IPS-11a (cell line): ENCODE data around the gene ZNF804B.
"Not testable (repeated sequence)": the region's sequence is repeated elsewhere in the genome, so short reads cannot be mapped to it uniquely, and the experiment has no call there.

ENCODE experiments used
- H3K4me3 ChIP-seq: one replicate; pipeline ENCODE4 v1.5.1; 2013; ENCODE audit warnings: low read depth, low read length, control low read depth

ZNF804B gene

DNA sequence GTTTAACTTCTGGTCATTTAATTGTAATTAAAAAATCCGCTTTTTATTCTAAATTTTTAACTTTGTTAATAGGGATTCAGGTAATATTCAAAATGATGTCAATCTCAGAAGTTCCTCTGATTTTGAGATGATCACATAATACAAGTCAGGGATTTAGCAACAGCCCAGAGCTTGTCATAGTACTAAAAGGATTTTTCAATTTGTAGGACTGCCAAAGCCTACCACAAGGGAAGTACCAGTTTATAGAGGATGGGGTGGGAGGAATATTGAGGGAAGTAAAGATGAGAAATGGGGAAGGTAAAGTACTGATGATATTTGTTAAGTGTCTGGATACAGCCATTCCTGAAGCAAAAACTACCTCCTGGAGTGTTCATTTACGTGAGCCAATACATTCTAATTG is 314.3 kb downstream of the ZNF804B start:
- no peak overlapping the region for H3K4me3 ChIP-seq

DNA sequence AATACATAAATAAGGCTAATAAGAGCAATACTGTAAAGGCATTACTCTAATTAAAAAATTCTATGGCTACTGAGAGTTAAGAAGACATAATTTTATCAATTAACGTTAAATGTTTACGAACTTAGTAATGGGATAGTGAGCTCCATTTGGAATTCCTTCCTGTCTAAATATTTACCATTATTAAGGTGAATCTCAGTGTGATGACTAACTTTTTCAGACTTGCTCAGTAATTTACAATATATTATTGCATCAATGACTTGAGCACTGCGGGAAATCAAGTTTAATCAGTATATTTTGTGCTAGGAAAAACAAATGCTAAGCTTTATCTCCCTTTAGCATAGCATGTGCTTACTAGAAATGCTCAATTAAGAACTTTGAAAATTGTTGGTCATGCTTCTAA is 318.5 kb downstream of the ZNF804B start:
- H3K4me3 ChIP-seq, result no peak overlapping the region

DNA sequence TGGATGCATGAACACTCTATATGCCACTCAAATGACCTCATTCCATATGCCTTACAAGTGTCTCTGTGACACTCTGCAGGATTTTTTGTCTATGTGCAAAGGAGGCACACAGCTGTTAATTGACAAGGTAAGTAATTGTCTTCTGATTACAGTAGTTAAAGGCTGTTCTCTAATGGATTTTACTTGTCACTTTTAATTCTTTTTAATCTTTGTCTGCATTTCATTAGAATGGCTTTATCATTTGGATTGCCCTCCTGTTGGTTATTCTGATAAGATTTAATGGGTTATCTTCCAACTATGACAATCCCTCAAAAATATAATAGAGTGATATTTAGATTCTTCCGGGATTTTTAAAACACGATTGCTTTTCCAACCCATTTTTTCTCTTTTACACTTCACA is 326.1 kb downstream of the ZNF804B start:
- no peak overlapping the region for H3K4me3 ChIP-seq

DNA sequence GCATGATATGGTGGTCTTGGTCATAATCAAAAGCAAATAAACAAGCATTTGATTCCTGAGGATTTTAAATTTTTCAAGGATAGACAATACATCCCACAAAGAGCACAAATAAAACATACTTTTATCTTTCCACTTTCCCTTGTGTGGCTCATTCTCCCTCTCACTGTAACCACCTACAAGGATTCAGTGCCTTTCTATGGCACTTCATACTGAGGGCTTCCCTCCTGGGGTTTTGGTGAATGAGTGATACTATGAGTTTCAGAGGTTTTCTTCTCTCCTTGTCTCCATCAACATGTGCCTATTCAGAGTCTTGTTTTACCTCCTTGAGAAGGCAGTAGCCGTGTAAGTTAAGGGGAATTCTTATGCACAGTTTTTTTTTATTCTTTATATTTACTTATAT is 332.1 kb downstream of the ZNF804B start:
- H3K4me3 ChIP-seq, result no peak overlapping the region

DNA sequence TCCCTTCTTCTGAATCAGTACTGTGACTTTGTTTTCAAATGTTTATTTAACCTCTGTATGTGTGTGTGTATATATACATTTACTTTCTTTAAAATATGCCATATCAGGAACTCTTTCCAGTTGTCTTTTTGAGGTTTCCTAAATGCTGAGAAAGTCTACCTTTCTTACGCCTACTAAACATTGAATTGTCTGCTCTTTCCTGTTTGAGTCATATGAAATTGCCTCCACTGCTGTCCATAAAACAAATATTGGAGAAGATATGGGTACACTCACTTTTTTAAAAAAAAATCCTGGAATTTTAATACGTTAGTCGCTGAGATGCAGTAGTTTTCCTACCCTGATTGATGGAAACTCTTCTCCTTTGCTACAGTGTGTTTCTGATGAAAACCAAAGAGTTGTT is 334.8 kb downstream of the ZNF804B start:
- H3K4me3 ChIP-seq, result no peak overlapping the region

DNA sequence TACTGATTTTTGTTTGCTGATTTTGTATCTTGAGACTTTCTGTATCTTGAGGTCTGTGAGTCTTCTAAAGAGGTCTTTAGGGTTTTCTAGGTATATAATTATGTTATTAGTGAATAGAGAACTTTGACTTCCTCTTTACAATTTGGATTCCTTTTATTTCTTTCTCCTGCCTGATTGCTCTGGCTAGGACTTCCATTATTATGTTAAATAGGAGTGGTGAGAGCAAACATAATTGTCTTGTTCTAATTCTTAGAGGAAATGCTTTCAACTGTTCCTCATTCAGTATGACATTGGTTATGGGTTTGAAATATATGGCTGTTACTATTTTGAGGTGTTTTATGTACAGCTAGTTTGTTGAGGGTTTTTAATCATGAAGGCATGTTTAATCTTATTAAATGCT is 344.1 kb downstream of the ZNF804B start:
- no peak overlapping the region for H3K4me3 ChIP-seq

DNA sequence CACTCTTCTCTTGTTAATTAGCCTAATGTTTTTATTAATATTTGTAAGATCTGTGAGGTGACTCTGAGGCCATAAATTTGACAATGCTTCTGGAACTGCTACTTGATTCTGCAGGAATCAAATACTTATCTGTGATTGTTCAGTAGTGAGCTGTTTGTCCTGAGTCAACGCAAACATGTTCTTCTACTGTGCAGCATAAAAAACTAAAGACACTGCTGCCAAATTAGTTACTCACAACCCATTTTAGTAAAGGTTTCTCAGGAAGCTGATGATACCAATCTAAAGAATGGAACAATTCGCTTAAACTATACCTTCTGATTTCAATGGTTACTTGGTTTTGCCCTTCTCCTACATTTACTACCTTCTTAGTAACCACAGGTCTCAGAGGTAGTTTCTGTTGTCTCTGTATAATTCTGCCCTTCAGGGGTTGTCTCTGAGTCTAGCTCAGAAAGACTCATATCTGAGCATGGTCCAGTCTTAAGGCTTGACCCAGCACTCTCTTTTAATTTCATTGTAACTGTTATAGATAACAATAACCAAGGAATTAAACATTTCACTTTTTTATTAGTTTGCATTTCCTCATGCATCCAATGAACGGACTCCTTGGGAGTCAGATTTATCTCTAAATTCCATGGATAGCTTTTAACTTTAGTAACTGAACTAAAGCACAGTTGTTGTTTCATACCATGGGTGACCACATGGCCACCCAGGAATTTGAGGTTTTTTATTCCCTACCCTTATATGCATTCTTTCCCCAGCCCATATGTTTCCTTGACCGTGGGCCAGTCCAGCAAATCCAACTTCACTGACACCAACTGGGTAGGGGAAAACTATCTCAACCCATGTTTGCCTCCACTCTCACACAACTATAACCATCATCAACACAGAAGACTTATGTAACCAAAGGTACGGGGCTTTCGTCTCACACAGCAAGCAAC is 345.5 kb downstream of the ZNF804B start:
- no peak overlapping the region for H3K4me3 ChIP-seq

DNA sequence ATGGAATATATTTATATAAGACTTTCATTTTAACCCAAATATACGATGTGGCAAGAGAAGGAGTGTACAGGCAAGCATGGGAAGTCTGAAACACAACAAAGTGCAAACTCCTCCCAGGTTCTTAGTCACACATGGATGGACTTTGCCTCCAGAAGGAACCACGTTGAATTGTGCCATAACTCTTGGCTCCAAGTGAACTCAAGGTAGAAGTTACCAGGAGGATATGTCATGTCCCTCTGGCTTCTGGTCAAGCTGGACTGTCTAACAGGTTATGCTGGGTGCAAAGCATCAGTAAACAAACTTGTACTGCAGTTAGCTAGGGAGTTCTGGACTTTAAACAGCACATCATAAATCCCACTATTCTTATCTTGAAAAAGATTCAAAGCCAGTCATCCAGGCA is 364.4 kb downstream of the ZNF804B start:
- H3K4me3 ChIP-seq, result no peak overlapping the region

DNA sequence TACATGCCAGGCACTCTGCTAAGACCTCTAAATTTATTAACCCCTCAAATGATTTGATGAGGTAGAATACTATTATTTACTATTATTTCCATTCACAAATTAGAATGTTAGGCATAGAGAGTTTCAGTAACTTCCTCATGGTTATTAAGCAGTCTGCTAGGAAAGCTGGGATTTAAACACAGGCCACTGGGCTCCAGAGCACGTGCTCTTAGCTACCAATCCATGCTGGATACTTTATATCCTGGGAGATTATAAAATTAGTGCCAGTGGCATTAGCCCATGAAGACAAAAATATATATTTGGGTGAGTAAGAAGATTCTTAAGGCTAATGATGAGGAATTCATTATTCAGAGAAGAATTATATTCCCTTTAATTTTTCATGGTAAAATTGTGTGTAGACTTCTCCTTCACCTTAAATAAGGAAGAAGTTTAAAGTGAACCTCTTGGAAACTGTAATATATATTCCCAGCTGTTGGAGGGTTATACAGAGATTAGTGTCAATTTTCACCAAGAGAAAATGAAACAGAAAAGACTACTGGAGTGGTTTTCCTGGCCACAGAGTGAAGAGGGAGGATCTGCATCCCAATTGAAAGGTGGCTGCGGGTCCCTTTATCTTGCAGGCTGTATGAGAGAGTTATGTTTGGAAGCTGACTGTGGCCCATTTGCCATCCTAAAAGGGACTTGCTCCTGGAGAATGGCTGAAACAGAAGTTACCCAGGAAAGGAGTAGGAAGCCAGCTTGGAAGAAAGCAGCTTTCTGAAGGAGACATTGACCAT is 370.3 kb downstream of the ZNF804B start:
- H3K4me3 ChIP-seq, result no peak overlapping the region

DNA sequence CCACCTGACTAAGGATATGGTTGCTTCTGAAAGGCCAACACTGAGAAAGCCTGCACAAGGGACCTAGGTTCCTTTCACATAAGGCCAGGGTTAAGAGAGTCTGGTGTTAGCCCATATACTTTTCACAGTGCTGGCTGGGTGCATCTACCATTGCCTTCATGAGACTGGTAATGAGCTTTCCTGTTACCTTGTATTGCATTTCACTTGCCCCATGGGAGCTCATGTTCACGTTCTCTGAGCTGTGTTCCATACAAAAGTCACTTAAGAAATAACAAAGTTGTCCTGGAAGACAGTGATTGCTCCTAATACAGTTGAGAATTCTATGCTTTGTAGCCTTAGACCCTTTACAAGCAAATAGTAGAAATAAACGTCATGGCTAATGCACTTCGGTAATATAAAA is 373.9 kb downstream of the ZNF804B start:
- H3K4me3 ChIP-seq, result no peak overlapping the region

DNA sequence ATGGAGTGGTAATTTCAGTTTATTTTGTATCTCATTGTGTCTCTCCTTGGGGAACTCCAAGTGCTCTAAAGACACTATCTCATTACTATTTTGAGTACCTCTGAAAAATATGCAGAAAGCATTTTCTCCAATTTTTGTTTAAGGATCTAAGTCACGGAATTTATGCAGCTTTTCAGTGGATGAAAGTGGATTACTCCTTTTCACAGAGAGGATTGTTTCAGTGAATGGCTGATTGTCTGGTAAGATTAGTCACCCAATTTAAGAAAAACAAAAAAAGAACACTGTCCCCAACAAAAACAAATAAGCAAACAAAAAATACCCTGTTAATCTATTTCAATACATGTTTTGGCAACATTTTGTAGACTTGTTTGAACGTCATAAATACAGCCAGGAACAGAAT is 374.3 kb downstream of the ZNF804B start:
- no peak overlapping the region for H3K4me3 ChIP-seq

DNA sequence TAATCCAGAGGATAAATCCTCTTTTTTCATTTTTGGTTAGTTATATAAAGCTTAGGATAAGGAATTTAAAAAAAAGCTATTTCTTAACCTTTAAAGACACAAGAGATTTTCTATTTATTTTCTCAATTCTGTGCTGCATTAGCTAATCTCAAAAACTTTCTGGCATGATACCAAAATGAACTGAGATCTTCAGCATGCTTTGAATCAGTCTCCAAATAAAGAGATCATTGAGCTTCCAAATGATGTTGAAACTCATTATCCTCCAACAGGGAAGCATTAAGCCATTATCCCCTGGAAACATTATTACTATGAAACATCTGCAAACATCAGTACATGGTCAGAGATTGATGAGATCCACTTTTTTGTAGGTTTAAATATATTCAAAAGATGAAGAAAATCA is 386.3 kb downstream of the ZNF804B start:
- no peak overlapping the region for H3K4me3 ChIP-seq

DNA sequence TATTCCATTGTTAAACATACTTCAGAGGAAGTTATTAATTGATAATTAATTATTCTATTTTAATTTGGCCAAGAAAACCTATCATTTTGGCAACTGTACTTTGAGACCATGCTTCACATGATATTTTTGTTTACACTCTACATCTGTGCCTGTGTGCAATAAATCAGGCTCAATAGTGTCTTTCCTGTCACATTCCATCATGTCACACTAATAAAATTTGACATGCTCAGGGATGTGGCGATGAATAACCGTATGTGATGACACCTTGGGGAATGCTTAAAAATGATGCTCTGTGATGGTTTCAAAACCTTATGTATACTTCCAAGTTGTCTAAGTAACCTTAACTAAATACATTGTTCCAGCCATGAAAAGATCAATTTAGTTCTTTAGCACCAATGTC is 400.6 kb downstream of the ZNF804B start:
- H3K4me3 ChIP-seq, result no peak overlapping the region

DNA sequence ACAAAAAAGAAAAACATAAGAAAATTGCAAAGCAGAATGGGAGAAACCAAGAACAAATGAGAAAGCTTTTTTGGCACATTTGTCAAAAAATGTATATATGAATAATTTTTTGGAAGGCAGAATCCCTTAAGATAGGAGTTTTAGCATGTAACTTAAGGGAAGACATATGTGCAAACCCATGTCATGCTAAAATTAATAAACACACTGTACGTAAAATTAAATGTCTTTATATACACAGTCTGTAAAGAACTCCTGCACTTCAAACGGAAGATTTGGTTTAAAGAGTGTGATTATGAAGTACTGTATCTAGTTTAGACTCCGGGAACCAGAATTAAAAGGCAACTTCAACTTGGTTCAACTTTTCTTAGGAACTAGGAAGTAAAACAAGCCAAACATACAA is 405.9 kb downstream of the ZNF804B start:
- H3K4me3 ChIP-seq, result no peak overlapping the region

DNA sequence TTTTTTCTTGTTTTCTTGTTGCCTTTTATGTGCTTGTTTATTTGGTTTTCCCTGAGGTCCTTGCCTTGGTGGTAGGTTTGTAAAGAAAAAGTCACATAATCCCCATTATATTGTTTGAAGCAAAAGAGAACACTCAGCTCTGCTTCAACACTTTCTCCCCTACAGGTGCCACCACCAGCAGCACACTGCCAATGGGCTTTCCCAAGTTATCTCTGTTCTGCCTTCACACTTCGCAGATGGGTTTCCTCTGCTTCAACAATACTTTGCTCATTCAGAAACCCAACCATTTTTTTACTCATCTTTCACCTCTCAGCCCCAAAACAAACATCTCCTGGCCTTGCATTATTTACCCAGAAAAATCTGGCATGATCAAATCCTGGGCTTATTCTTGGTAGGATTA is 411.1 kb downstream of the ZNF804B start:
- no peak overlapping the region for H3K4me3 ChIP-seq

DNA sequence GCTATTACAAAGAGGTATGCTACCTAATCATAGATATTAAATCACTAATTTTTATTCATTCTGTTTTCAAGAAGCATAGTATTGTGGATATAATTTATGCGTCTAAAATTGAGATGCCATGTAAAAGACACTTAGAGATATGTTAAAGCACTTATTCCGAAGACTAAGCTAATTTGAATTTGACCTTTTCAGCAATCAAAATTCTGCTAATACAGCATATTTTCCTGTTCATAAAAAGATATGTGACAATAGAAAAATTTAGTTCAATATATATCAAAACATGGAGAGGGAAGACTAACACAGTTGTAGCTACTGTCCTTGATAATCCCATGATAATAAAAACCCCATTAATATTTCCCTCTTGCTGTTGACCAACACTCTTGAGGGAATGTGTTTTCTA is 422.6 kb downstream of the ZNF804B start:
- no peak overlapping the region for H3K4me3 ChIP-seq

DNA sequence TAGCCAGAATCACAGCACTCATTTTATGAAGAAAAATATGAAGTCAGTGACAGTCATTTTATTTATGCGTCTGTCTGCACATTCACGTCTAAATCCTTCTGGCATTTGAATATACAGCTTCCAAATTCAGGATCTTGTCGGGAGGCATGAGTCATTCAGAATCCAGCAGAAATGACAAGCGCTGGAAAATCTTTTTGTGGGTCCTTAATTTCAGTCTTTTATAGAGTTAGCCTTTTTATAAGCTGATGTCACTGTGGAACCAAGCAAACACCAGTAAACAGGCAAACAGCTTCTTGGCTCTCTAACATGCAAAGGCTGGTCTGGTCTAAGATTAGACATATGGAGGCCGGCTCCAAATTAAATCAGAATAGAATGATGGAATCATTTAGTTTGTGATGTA is 424.2 kb downstream of the ZNF804B start:
- no peak overlapping the region for H3K4me3 ChIP-seq

DNA sequence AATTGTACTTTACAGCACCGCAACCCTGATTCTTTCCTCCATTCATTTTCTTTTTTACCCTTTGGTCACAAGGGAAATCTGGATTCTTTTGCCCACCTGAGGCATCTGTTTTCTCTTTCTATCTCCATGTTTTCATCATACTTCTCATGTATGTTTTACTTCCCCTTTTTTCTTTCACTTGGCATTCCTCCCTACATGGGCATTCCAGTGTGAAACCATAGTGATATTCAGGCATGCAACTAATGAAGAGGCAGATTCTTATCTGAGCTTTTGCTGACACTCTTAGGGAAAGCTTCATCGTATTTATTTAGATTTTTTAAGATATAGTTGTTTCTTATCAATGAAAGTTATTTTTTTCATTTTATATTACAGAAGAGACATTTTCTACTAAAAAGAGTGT is 441.3 kb downstream of the ZNF804B start:
- no peak overlapping the region for H3K4me3 ChIP-seq

DNA sequence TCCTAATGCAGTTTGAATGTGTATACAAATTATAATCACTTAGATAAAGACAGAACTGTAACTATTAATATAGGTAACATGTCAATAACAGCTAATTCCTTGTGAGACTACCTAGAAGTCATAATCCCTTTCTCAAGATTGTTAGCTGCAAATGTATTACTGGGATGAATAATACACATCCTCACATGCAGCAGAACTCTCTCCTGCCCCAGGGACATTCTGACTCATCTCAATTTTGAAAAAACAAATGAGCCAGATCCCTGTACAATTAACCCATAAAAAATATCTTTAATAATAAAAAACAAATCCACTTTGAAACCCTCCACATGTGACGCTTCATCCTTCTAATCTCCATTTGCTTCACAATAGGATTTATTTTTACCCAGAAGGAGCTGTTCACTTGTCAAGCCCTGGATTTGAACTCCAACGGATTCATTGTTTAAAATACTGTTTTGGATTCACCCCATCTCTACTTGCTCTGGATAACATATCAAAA is 464.4 kb downstream of the ZNF804B start:
- no peak overlapping the region for H3K4me3 ChIP-seq

DNA sequence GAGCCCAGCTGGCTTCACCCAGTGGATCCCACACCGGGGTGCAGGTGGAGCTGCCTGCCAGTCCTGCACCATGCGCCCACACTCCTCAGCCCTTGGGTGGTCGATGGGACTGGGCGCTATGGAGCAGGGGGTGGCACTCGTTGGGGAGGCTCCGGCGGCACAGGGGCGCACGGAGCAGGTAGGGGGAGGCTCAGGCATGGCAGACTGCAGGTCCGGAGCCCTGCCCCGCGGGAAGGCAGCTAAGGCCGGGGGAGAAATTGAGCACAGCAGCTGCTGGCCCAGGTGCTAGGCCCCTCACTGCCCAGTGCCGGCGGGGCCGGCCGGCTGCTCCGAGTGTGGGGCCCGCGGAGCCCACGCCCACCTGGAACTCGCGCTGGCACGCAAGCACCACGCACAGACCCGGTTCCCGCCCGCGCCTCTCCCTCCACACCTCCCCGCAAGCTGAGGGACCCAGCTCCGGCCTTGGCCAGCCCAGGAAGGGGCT is 469.2 kb downstream of the ZNF804B start:
- not testable (repeated sequence) for H3K4me3 ChIP-seq

DNA sequence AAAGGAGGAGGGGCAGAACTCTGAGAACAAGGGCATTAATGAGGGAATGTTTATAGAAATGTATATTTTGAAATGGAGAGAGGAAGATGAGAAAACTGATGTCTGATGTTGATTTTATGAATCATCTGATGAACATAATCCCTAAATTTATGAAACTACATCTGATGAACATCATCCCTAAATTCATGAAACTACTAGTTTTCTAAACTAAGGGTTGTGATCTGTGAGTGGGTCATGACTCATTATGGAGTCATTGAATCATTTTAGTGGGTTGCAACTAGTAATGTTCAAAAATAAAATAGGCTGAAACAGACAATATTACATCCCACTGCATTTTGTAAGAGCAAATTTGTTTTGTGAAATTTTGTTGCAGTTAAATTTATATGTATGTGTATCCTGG is 478.7 kb downstream of the ZNF804B start:
- no peak overlapping the region for H3K4me3 ChIP-seq

DNA sequence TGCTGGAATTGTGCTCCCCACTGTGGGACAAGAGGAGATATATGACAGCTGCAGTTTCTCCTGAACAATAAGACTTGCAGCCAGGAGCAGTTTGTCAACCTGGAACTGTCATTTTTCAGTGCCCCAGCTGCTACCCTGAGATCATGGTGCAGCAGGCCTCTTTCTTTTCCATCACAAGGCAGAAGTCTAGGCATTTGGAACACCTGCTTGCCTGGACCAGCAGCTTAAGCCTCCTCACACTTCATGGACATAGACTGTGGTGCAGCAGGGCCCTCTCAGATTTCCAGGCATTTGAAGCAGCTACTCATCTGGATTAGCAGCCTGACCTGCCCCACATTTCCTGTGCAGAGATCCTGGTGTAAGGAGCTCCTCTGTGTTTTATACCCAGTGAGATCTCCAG is 486.7 kb downstream of the ZNF804B start:
- no peak overlapping the region for H3K4me3 ChIP-seq
